Thyroid gland (tissue), 4 donors: Measurements from ENCODE around the gene BLID. TPM values are rescaled to one million over a fixed set of nuclear protein-coding genes. Genes with fewer than 3 reads are reported as not detected.

ENCODE experiments used
- DNase-seq, 2 donors: peaks; one replicate each; pipeline ENCODE4 v3.0.0-alpha.2; 2019
- H3K27ac ChIP-seq, 3 donors: fragments of 200-600 bp; sonication (generic); 1 replicate in 2 of 3; 2 replicates in 1 of 3; pipeline ENCODE4 v1.5.1; 2016 to 2019; ENCODE audit warnings: mild to moderate bottlenecking in 1 of 3, moderate library complexity in 1 of 3
- H3K27me3 ChIP-seq: fragments of 200-600 bp; sonication (generic); one replicate; pipeline ENCODE4 v1.5.1; 2019
- H3K36me3 ChIP-seq, 2 donors: fragments of 200-600 bp; sonication (generic); one replicate each; pipeline ENCODE4 v1.5.1; 2016 to 2019
- H3K4me1 ChIP-seq, 2 donors: fragments of 200-600 bp; sonication (generic); one replicate each; pipeline ENCODE4 v1.5.1; 2017 to 2019
- H3K4me3 ChIP-seq, 3 donors: fragments of 200-600 bp; sonication (generic); replicated peaks in 1 of 3; 1 replicate in 2 of 3; 2 replicates in 1 of 3; pipeline ENCODE4 v1.5.1; 2016; ENCODE audit warnings: mild to moderate bottlenecking in 1 of 3
- H3K9me3 ChIP-seq: fragments of 200-600 bp; sonication (generic); one replicate; pipeline ENCODE4 v1.5.1; 2017
- POLR2A ChIP-seq, 2 donors: fragments of 450-650 bp; IDR thresholded peaks; one replicate each; pipeline ENCODE4 v1.6.1; 2017; ENCODE audit warnings: antibody characterized with exemption in 2 of 2, mild to moderate bottlenecking in 2 of 2, moderate library complexity in 1 of 2
- WGBS, 2 donors: methylation state at CpG; one replicate each; pipeline ENCODE4 v1.1.5; 2017; 5-methylcytosine and 5-hydroxymethylcytosine counted together
- intact Hi-C: fragments of 100-400 bp; cut with DNase I; formaldehyde crosslinking; loops from one replicate; pipeline ENCODE4 v1.15.1; 2023
- total RNA-seq, 4 donors: library from RNA; depleted of rRNA; stranded (reverse); fragments of >200 nt; gene quantifications; one replicate each; pipeline ENCODE4 v1.2.3, GENCODE V29; 2016
- TF ChIP-seq, protein P1 (sequence below), 6 experiments: fragments of 200-600 bp in 3 of 6; fragments of 450-650 bp in 3 of 6; sonication (generic) in 3 of 6; IDR thresholded peaks; one replicate each; pipeline ENCODE4 v1.5.1; 2016 to 2019; ENCODE audit warnings: antibody characterized with exemption in 6 of 6, mild to moderate bottlenecking in 2 of 6, inconsistent platforms in 1 of 6, moderate library complexity in 1 of 6

The BLID gene
- total RNA-seq, 4 donors from 2014 or later, result 4.8 to 11.5 (median 7.4) TPM

DNA sequence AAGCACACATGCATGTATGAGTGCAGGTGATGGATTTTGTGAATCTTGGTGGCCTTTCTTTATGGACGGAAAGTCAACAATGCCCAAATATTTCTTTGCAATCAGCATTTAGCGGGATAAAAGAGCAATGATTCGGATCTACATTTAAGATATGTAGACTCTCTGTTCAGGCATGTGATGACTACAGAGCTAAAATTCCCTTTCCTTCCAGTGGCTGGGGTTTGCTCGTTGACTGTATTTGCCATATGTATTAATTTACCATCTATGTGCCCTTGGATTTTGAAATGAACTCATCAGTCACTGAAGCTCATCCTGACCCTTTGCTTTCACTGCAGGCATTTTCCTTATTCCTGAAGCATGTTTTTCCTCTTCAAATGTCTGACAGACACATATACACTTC is 13.6 kb downstream of the BLID start:
- Histone ChIP-seq H3K4me3 (no peak overlapping the region), H3K27me3 (no peaks in the 10 kb centered on the region), H3K27ac (peak overlapping the region in 2 of 3 donors; percentile 93 to 94), H3K9me3 (no peaks in the 10 kb centered on the region), H3K36me3 (no peaks in the 10 kb centered on the region), H3K4me1 (peaks cover 0 to 5% of the 10 kb centered on the region in 2 donors)
- intact Hi-C loops, result loop anchor here (5.0 kb wide), 2 partner anchors 105 to 445 kb away; no protein-coding TSS in a partner anchor
- WGBS, 2 donors, result 83 to 91% methylated on average over 4 of the region's 4 CpGs
- TF ChIP-seq, protein P1, sequence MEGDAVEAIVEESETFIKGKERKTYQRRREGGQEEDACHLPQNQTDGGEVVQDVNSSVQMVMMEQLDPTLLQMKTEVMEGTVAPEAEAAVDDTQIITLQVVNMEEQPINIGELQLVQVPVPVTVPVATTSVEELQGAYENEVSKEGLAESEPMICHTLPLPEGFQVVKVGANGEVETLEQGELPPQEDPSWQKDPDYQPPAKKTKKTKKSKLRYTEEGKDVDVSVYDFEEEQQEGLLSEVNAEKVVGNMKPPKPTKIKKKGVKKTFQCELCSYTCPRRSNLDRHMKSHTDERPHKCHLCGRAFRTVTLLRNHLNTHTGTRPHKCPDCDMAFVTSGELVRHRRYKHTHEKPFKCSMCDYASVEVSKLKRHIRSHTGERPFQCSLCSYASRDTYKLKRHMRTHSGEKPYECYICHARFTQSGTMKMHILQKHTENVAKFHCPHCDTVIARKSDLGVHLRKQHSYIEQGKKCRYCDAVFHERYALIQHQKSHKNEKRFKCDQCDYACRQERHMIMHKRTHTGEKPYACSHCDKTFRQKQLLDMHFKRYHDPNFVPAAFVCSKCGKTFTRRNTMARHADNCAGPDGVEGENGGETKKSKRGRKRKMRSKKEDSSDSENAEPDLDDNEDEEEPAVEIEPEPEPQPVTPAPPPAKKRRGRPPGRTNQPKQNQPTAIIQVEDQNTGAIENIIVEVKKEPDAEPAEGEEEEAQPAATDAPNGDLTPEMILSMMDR (IDR thresholded peaks at IDR 0.05), result no peak
- TF ChIP-seq POLR2A (IDR thresholded peaks at IDR 0.05), result no peak
- DNase-seq, result no peak

DNA sequence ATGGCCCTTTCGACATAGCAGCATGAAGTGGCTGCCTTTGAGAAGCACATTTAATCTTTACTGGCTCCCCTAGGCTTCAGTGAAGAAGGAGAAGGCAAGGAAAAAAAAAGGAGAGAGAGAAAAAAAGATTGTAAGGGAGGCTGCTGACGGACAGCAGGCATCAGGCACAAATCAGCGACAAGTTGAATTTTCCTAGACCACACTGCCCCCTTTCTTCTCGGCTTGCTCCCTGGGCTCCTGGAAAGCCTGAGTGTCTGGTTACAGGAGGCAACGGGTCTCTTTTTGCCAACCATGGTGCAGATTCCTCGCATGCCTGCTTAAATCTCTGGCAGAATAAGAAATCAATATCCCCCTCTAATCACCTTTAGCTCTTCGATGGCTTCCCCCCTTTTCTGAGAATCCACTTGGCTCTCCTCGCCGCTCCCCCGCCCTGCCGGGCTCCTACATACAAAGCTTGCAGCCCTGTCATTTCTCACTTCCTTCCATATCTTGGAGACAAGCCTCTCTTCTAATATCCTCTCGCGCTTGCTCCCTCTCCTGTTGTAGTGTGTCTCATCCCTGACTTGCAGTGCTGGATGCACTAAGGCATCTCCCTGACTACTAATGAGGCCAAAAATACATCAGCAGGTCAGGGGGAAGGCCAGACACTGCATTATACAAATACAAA is 14.3 kb downstream of the BLID start:
- Histone ChIP-seq H3K36me3 (no peaks in the 10 kb centered on the region), H3K4me3 (peak overlapping the region in 2 of 3 donors; percentile 47), H3K4me1 (peaks cover 0 to 5% of the 10 kb centered on the region in 2 donors), H3K27me3 (no peaks in the 10 kb centered on the region), H3K9me3 (no peaks in the 10 kb centered on the region), H3K27ac (peak overlapping the region; percentile 93 to 94 (median 94))
- peak in 1 of 2 donors; percentile 70 for TF ChIP-seq POLR2A (IDR thresholded peaks at IDR 0.05)
- TF ChIP-seq, protein P1 (IDR thresholded peaks at IDR 0.05), result peak; percentile 15 to 83 (median 68)
- 1 to 3% methylated on average over 13 of the region's 13 CpGs for WGBS, 2 donors
- intact Hi-C loops, result loop anchor here (5.0 kb wide), 2 partner anchors 106 to 444 kb away; no protein-coding TSS in a partner anchor
- peak; percentile 79 to 81 for DNase-seq

DNA sequence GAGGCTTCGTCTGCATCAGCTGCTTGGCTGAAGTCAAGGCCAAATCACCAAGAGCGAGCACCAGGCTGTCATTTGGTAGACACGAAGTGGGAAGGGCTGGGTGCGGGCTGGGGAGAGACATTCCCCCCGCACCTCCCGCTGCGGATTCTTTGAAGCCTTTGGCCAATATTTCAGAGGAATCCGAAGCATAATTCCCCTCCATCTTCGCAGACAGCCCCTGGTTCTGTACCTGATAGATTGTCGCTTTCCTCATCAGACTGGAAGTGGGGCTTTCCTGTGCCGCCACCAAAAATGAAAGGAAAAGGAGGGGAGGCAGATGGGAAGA is 15.3 kb downstream of the BLID start:
- Histone ChIP-seq H3K27ac (peak overlapping the region; percentile 93 to 94 (median 94)), H3K36me3 (no peaks in the 10 kb centered on the region), H3K4me3 (peak overlapping the region in 2 of 3 donors; percentile 47), H3K4me1 (peaks cover 0 to 5% of the 10 kb centered on the region in 2 donors), H3K27me3 (no peaks in the 10 kb centered on the region), H3K9me3 (no peaks in the 10 kb centered on the region)
- intact Hi-C loops, result loop anchor here (5.0 kb wide), 2 partner anchors 107 to 443 kb away; no protein-coding TSS in a partner anchor
- WGBS, 2 donors, result 1 to 5% methylated on average over 11 of the region's 11 CpGs
- TF ChIP-seq, protein P1 (IDR thresholded peaks at IDR 0.05), result no peak
- peak in 1 of 2 donors; percentile 55 for TF ChIP-seq POLR2A (IDR thresholded peaks at IDR 0.05)
- peak; percentile 65 to 67 for DNase-seq

DNA sequence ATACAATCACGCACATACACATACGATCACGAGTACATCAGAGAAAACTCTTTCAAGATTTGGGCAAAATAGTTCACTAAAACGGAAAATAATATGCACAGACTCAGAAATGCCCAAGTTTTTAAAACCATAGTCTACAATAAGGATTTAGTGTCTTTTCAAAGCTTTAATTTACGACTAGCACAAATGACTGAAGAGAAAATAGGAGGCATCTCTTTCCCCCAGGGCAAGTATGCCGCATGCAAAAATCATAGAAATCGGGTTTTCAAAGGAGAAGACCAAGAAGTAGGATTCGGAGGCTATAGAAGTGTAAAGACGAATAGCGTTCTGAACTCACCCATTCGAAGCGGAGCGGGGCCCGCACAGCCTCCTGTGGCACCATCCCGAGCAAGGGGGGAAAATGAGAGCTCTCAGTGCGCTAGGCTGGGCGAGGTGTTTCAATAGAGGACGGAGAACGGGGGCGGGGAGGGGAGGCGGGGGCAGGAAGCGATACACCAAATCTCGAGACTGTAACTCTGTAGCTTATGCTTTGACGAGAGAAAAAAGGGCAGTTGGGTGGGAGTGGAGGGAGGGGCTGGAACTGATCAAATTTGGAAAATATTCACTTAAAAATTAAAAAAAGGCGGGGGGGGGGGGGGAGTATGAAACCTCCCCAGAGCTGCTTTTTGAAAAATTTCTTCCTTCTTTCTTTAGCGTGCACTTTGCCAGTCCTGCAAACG is 15.8 kb downstream of the BLID start:
- 3 to 5% methylated on average over 26 to 27 of the region's 27 CpGs for WGBS, 2 donors
- Histone ChIP-seq H3K4me1 (peaks cover 0 to 5% of the 10 kb centered on the region in 2 donors), H3K27me3 (no peaks in the 10 kb centered on the region), H3K4me3 (peak overlapping the region; percentile 28 to 47 (median 47)), H3K36me3 (no peaks in the 10 kb centered on the region), H3K27ac (peak overlapping the region; percentile 93 to 94 (median 94)), H3K9me3 (no peaks in the 10 kb centered on the region)
- DNase-seq, result peak; percentile 79 to 84
- intact Hi-C loops, result loop anchor here (5.0 kb wide), 2 partner anchors 107 to 443 kb away; no protein-coding TSS in a partner anchor
- TF ChIP-seq, protein P1 (IDR thresholded peaks at IDR 0.05), result no peak
- TF ChIP-seq POLR2A (IDR thresholded peaks at IDR 0.05), result peak in 1 of 2 donors; percentile 55
